ENCODE data around the gene SNX27.
"Not testable (repeated sequence)": the region's sequence is repeated elsewhere in the genome, so short reads cannot be mapped to it uniquely, and the experiment has no call there.

The SNX27 gene

GRCh38 chr1:151723726-151724370, 112.0 kb downstream of the SNX27 start:
- no peak for DNase-seq

GRCh38 chr1:151728151-151729054, 116.6 kb downstream of the SNX27 start:
- DNase-seq: no peak

GRCh38 chr1:151729157-151729965, 117.5 kb downstream of the SNX27 start:
- DNase-seq: no peak

GRCh38 chr1:151729966-151730291, 118.1 kb downstream of the SNX27 start:
- DNase-seq: no peak

GRCh38 chr1:151733126-151733525, 121.3 kb downstream of the SNX27 start:
- DNase-seq: no peak

GRCh38 chr1:151733995-151734394, 122.1 kb downstream of the SNX27 start:
- DNase-seq: not testable (repeated sequence)

- DNase-seq: no peak
Observed at GRCh38 chr1:151737026-151737425, 125.2 kb downstream of the SNX27 start.

GRCh38 chr1:151737479-151737878, 125.6 kb downstream of the SNX27 start:
- no peak for DNase-seq

- DNase-seq: no peak
Observed at GRCh38 chr1:151739590-151740355, 127.9 kb downstream of the SNX27 start.

- DNase-seq: no peak
Observed at GRCh38 chr1:151741516-151741915, 129.7 kb downstream of the SNX27 start.
